Effector CD4-positive, alpha-beta T cell (primary cell): ENCODE measurements around the gene FARS2.

ENCODE experiments used
- DNase-seq: peaks from one replicate; pipeline ENCODE4 v3.0.0-alpha.2; 2020

Gene FARS2

GRCh38 chr6:5738211-5738610 lies 476.9 kb downstream of the FARS2 start:
- no peak for DNase-seq

- no peak for DNase-seq
Measured at GRCh38 chr6:5744497-5744896, 483.2 kb downstream of the FARS2 start.

- no peak for DNase-seq
Measured at GRCh38 chr6:5745081-5745480, 483.8 kb downstream of the FARS2 start.

DNA sequence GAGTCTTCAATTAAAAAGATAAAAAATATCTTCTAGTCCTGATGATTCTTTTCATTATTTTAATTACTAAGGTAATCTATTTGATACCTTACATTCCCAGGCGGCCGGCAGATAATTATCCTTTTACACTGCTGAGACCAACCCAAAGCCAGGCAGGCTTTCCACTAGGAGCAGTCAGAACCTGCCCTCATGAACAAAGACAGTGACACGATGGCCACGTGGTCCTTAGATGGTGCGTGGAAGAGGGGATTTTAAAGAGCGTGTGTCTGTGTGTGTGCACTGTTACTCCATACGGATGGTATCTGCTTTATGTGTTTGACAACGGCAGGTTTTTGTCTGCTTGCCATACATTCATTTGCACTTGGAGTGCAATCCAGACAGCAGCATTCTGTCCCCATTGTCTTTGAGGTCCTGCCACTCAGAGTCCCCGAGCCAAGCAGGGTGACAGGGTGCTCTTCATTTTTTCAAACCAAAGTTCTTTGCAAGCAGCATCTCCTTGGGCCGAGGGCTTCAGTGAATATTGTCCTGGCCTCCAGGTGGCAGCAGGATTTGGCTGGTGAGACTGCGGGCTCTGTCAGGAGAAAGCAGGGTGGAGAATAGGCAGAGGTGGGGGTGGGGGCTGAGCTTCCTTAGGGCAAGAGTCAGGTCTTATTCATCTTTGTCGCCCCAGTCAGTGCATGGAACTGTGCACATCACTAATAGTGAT lies 484.9 kb downstream of the FARS2 start:
- DNase-seq: no peak

DNA sequence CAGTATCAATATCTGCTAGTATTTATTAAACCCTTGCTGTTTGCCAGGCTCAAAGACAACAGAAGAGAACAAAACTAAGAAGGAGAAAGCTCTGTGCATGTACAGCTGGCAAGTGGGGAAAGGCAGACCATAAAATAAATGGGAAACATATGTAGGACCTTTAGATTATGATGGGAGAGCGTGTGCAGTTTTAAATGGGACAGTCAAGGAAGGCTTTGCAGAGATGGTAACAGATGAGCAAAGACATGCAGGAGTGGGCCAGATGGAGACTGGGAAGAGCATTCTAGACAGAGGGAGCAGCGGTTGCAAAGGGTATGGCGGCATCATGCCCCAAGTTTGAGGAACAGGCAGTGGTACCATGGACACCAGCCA lies 485.4 kb downstream of the FARS2 start:
- no peak for DNase-seq

DNA sequence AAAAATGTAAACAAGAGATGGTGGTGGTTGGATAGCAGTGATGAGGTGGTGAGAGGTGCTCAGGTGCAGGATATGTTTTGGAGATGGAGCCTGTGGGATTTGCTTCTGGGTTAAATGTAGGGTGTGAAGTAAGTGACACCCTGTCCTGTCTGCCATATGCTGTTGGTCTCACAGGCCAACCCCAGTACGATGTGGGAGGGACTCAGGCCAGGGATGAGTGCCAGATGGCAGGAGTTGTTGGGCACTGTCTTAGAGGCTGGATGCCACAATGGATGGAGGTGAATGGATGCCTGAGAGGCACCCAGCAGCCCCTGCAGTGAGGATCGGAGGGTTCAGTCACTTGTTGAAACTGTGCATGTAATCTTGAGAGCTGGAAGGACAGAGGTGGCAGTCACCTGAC lies 486.1 kb downstream of the FARS2 start:
- DNase-seq: no peak

DNA sequence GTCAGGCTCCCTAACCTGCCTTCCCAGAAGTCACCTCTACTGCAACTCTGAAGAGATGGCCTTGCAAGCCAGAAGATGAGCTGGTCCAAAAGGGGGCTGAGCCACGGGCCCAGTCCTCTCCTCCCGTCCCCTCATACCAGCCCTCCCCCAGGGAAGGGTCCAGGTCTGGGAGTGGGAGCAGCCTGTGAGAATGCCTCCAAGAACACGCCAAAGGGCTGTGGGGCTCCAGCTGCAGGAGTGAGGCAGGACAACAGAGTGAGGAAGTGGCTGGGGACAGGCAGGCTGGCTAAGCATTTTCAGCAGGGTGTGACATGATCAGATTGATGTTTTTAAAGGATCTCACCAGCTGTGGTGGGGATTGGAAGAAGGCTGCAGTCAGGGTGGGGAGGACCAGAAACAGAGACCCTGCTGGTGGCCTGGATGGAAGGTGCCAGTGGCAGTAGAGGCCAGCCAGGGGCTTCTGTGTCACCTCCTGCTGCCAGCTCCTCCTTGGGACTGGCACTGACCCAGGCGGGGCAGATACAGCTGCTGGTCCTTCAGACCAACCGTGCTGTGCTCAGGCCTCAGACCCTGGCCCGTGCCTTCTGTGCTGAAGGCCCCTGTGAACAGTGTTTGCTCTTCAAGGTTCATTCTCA lies 487.8 kb downstream of the FARS2 start:
- no peak for DNase-seq

DNA sequence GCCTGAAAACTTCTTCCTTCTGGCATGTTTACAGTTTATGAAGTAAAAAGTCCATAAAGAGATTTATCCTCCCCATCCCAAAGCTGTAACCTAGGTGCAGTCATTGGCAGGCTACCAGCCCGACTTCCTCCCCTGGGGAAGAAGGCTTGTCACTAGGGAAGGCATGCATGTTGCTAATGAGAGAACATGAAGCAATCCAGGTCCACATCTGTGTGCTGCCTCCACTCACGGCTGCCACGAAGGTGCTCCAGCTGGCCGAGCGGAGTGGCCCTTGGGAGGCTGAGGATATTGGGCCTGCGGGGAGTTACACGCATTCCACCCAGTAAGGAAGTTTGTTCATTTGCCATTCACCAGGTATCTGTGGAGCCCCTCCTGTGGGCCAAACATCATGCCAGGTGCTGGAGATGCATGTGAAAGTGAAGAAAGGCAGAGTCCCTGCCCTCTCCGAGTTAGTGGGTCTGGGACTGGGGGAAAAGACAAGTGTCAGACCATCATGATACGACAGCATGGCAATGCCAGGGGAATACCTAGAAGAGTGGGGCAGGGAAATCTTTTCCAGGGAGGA lies 488.4 kb downstream of the FARS2 start:
- no peak for DNase-seq

DNA sequence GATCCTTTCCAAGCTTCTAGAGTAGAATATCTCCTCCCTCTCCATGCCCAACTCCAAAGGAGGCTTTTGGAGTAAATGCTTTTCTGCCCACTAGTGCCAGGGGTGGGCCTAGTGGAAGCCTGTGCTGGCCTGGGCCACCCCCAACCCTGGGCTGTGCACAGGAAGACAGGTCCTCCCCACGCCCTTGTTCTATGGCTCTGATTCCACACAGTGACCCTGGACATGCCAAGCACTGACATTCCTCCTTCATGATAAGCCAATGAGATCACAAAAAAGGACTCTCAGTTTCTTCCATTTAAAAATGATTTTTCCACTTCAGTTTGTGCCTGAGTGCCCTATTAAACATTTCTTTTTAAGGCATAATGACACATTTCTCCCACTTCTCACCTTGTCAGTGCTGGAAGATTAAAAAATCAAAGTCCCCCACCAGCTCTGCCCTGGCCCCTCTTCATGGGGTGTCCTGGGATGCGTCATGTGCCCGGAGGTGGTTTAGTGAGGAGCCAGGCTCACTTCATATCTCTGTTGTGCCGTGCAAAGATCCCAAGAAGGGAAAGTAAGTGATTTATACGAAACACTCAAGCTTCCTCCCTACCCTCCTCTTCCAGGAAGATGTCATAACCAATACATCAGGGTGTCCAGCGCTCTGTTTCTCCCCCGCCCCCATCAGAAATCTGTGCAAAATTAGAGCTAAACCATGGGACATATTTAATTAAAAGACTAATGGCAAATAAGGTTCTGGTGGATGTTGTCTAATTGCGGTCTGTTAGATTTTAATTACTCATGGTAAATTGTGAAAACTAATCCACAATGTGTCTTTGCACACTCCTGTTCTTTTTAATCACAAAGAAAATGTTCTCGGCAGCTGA lies 490.4 kb downstream of the FARS2 start:
- no peak for DNase-seq

DNA sequence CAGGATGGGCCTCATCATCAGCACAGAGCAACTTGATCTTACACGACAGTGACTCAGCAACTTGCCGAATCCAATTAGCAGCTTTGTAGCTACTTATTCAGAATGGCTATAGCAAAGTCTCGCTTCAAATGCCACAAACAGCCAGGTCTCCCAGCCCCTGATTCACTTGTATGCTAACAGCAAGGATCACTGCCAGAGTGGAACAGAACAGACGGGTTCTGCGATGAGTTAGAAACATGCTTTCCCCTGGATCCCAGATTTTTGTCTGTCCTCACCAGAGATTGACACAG lies 491.0 kb downstream of the FARS2 start:
- DNase-seq: no peak

GRCh38 chr6:5753209-5753608 lies 491.9 kb downstream of the FARS2 start:
- DNase-seq: no peak

GRCh38 chr6:5754904-5755303 lies 493.6 kb downstream of the FARS2 start:
- no peak for DNase-seq

DNA sequence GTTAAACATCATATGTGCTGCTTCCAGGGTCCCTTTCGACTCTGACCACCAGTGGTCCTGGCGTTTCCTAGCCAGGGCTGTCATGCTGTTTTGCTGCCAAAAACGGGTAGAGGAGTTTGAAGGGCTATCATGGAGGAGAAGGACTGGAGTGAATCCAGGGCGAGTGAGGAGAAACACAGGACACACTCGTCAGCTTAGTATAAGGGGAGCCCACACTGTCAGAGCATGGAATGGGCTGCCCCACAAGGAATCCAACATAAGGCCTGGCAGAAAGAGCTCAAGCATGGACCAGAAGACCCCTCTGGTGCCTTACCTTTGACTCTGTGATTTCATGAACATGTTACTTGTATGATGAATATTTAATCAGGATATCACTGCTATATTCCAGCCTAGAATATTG lies 498.3 kb downstream of the FARS2 start:
- no peak for DNase-seq

DNA sequence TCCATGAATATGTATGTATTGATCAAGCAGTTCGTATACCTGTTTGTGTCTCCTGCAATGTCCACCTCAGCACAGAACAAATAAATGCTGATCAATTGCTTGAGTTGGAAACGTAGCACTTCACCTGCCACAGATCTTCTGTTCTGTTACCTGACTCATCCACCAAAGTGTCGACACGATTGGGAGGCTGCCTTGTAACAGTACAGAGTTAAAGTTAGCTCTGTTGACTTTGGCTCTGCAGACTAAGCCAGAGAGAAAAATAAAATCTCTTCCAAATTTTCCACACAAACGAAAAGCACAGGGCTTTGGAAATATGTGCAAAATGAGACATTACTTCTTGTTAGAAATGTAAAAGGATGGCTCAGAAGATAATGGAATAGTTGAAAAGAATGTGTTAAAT lies 500.1 kb downstream of the FARS2 start:
- DNase-seq: no peak

DNA sequence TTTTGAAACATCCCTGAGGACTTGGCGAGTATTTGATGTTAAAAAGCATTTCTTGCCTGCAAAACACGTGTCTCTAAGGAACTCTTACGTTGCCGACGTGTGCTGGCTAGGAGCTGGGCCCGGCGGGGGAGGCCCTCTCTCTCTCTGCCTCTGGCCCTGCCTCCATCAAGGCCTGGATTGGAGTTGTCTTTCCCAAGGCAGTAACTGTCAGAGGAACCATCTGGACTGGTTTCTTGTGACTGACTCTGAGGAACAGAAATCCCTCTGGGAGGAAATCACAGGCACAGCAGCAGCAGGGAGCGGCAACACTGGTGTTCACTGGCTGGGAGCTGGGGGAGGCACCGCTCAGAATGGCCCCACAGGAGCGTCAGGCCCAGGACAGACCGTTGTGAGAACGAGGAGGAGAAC lies 501.3 kb downstream of the FARS2 start:
- DNase-seq: no peak

DNA sequence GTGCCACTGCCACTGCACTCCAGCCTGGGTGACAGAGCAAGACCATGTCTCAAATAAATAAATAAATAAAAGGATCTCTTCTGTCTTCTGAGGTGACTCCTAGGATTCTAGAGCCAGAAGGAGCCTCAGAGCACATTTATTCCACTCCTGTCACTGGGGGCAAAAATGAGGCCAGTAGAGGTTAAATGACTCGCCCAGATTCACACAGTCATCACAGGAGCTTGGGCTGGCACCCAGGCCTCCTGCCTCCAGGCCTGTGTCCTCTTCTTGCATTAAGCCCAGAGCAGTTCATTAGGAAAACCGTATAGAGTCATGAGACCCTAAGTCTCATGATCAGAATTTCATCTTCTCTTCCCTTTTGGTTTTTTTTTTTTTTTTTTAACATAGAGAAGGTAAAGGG lies 502.1 kb downstream of the FARS2 start:
- no peak for DNase-seq

DNA sequence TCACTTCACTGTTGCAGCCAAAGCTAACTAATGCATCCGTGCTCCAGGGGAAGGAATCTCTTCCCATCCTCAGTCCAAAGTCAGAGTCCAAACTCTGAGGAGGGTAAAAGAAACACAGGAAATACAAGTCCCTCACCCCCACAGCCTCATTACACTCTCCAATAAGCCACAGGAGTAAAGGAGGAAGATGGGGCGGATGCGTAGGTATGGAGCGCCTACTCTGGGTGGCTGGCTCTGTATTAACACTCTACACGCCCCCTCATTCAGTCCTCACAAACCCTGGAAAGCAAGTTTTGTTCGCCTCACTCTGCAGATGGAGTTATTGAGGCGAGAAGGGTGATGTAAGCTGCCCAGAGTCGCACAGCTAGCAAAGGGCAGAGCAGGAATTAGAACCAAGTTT lies 502.6 kb downstream of the FARS2 start:
- no peak for DNase-seq

DNA sequence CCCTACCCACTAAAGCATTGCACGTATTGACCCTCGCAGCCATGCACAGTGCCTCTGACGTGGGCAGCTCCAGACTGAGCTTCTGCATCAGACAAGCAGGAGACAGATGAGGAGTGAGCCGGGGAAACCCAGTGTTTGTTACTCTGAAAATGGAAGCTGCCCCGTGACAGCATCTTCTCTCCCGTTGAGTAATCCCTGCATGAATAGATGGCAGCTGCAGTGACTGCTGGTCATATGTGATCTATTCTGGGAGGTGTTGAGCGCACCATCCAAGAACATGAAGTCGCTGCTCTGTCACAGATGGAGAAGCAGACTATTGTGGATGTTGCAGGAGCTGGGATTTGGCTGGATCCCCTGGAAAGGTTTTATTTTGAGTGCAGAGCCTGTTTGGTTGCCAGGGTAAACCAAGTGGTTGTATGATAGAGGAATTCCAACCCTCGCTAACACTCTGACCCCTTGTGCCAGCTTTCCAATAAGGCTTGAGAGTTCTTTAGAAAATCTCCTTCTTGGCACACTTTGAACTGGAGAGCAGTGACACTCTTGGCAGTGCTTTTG lies 503.2 kb downstream of the FARS2 start:
- no peak for DNase-seq

GRCh38 chr6:5765141-5765760 lies 503.9 kb downstream of the FARS2 start:
- no peak for DNase-seq

DNA sequence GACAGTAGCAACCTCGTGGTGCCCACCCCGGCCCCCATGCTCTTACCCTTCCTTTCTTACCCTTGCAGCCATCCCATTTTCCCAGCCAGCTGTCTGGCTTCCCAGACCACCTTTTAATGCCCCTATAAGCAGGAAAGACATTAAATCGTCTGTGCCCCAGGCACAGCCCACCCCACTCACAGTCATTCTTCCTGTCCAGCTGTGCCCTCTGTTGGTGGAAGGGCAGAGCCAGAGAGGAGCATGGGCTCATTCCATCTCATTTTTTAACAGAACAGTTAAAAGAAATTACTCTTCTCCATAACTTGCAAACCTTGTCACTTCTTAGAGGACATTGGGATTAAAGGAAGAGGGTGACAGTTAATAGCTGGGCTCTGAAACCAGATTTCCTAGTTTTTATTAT lies 504.9 kb downstream of the FARS2 start:
- no peak for DNase-seq

DNA sequence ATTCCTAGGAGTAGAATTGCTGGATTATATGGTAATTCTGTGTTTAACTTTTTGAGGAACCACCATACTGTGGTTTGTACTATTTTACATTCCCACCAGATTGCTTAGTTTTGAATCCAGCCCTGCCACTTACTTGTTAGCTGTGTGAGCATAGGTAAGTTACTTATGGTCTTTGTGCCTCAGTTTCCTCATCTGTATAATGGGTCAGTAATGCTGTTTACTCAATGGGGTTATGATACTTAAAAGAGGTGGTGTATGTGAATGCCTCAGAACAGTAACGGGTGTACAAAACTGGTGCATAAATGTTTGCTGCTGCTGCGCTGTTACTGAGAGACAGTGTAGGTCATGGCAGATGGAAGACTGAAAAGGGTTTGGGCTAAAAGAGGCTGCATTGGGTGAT lies 506.2 kb downstream of the FARS2 start:
- DNase-seq: no peak

DNA sequence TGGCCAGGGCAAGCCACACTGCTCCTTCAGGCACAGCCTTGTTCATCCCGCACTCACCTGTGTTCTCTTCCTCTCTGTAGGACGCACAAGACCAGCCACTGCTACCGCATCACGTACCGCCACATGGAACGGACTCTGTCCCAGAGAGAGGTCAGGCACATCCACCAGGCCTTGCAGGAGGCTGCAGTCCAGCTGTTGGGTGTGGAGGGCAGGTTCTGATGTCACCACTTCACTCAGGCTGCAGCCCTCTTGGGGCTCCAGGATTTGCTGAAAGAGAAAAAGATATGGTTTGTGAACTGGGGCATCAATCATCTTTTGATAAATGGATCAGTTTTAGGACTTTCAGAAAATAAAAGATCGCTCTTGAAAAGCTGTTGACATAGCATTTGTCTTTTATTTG lies 509.9 kb downstream of the FARS2 start:
- no peak for DNase-seq

GRCh38 chr6:5771759-5772390 lies 510.6 kb downstream of the FARS2 start:
- DNase-seq: no peak
